Uterus (tissue), 4 donors: ENCODE measurements around the gene P2RY12. TPM values are rescaled to one million over a fixed set of nuclear protein-coding genes. Genes with fewer than 3 reads are reported as not detected.

Experiments
- DNase-seq, 2 donors: peaks; one replicate each; pipeline ENCODE4 v3.0.0-alpha.2; 2019 to 2020
- H3K27ac ChIP-seq, 2 donors: fragments of 200-600 bp; sonication (generic); 1 replicate in 1 of 2; 2 replicates in 1 of 2; pipeline ENCODE4 v1.5.1; 2016 to 2018
- H3K27me3 ChIP-seq, 2 donors: fragments of 200-600 bp; sonication (generic); one replicate each; pipeline ENCODE4 v1.5.1; 2018 to 2019; ENCODE audit warnings: control low read depth in 1 of 2
- H3K36me3 ChIP-seq, 2 donors: fragments of 200-600 bp; sonication (generic); one replicate each; pipeline ENCODE4 v1.5.1; 2019; ENCODE audit warnings: control low read depth in 1 of 2
- H3K4me1 ChIP-seq, 2 donors: fragments of 200-600 bp; sonication (generic); one replicate each; pipeline ENCODE4 v1.5.1; 2018 to 2019; ENCODE audit warnings: control low read depth in 1 of 2
- H3K4me3 ChIP-seq, 2 donors: fragments of 200-600 bp; sonication (generic); 1 replicate in 1 of 2; 2 replicates in 1 of 2; pipeline ENCODE4 v1.5.1; 2018 to 2019; ENCODE audit warnings: mild to moderate bottlenecking in 1 of 2
- H3K9me3 ChIP-seq, 2 donors: fragments of 200-600 bp; sonication (generic); one replicate each; pipeline ENCODE4 v1.5.1; 2019; ENCODE audit warnings: control low read depth in 1 of 2
- POLR2A ChIP-seq, 2 donors: fragments of 450-650 bp; IDR thresholded peaks; one replicate each; pipeline ENCODE4 v1.6.1; 2016; ENCODE audit warnings: antibody characterized with exemption in 2 of 2, mild to moderate bottlenecking in 1 of 2, moderate library complexity in 1 of 2
- intact Hi-C: fragments of 100-400 bp; cut with DNase I; formaldehyde crosslinking; loops from one replicate; pipeline ENCODE4 v1.15.1; 2023; ENCODE audit warnings: low total_unique reads
- total RNA-seq, 4 donors: library from RNA; depleted of rRNA in 3 of 4; stranded (reverse); fragments of >200 nt in 3 of 4; gene quantifications; one replicate each; pipeline versions ENCODE4 v1.1.0 to v1.2.4, GENCODE V29; 2014 to 2023
- TF ChIP-seq, protein P1 (sequence below), 4 experiments: fragments of 200-600 bp in 2 of 4; fragments of 450-650 bp in 2 of 4; sonication (generic) in 2 of 4; IDR thresholded peaks; one replicate each; pipeline ENCODE4 v1.5.1; 2016 to 2019; ENCODE audit warnings: antibody characterized with exemption in 4 of 4, mild to moderate bottlenecking in 2 of 4, moderate library complexity in 1 of 4
- donor health status: DM: yes; HTN: yes; CAD: no.

The P2RY12 gene
- total RNA-seq, 4 donors from 2014 or later: 0.95 to 6.2 (median 3.1) TPM; not detected in 1

DNA sequence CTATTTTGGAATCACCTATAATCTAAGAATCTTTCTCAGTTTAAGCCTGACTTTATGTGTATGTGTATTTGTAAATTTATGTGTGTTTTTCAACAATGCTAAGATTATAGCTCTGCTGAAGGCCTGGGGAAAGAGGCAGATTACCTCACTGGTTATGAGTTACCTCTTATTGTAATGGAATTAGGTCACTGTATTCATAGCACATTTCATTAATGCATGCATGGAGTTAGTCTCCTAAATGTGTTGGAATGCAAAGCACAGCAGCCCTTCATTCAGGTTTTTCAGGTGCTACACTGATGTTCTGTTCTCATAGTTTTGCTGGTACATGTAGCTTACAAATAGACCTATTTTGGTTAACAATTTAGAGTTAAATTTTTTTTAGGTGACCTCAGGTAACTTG lies 77.4 kb downstream of the P2RY12 start:
- TF ChIP-seq POLR2A (IDR thresholded peaks at IDR 0.05): no peak
- Histone ChIP-seq H3K4me3 (no peak overlapping the region), H3K9me3 (no peaks in the 10 kb centered on the region), H3K36me3 (no peaks in the 10 kb centered on the region), H3K4me1 (no peaks in the 10 kb centered on the region), H3K27ac (no peak overlapping the region), H3K27me3 (no peaks in the 10 kb centered on the region)
- no peak for DNase-seq
- intact Hi-C loops: no loop called here

DNA sequence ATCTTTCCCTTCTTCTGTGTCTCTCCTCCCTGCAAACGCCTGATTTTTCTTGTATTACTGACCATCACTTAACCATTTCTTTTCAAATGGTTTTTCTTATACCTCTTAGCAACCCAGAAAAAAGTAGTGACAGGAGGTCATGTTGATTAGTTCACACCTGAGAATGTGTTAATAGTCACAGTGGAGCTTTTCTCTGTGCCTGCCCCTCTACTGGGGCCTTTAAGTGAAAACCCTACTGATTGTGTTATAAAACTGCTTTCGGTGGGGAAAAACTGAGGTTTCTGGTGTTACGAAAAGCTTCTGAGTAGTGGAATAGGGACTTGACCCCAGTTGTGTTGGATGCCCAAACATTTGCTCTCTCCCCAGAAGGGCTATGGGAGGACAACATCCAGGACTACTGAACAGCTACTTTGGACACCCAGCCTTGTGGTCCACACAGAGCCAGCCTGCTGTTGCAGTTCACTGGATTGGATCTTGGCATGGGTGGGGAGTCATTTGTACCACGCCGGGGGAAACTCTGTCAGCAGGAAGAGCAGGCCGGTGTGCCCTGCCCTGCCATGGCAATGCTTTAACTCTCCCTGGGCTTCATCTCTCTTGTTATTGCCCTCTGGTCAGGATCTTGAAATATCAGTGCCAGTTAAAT lies 78.3 kb downstream of the P2RY12 start:
- intact Hi-C loops: no loop called here
- Histone ChIP-seq H3K27me3 (no peaks in the 10 kb centered on the region), H3K27ac (no peak overlapping the region), H3K4me3 (no peak overlapping the region), H3K36me3 (no peaks in the 10 kb centered on the region), H3K4me1 (no peaks in the 10 kb centered on the region), H3K9me3 (no peaks in the 10 kb centered on the region)
- TF ChIP-seq, protein P1, sequence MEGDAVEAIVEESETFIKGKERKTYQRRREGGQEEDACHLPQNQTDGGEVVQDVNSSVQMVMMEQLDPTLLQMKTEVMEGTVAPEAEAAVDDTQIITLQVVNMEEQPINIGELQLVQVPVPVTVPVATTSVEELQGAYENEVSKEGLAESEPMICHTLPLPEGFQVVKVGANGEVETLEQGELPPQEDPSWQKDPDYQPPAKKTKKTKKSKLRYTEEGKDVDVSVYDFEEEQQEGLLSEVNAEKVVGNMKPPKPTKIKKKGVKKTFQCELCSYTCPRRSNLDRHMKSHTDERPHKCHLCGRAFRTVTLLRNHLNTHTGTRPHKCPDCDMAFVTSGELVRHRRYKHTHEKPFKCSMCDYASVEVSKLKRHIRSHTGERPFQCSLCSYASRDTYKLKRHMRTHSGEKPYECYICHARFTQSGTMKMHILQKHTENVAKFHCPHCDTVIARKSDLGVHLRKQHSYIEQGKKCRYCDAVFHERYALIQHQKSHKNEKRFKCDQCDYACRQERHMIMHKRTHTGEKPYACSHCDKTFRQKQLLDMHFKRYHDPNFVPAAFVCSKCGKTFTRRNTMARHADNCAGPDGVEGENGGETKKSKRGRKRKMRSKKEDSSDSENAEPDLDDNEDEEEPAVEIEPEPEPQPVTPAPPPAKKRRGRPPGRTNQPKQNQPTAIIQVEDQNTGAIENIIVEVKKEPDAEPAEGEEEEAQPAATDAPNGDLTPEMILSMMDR (IDR thresholded peaks at IDR 0.05): no peak
- no peak for TF ChIP-seq POLR2A (IDR thresholded peaks at IDR 0.05)
- no peak for DNase-seq

DNA sequence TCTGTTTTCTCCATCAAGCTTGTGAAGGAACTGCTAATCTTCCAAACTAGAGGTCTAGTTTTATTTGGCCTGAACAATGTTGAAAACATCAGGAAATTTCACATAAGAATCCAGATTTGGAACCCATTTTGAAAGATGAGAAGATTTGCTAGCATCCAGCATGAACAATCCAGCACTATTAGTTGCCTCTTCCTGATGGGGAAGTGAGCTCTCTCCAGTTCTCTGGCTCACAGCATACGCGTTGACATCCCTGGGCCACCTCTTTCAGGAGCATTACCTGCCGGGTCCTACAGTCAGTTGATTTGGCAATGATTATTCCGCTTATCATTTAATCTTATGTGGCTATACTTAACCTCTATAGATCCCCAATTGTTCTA lies 78.8 kb downstream of the P2RY12 start:
- TF ChIP-seq, protein P1 (IDR thresholded peaks at IDR 0.05): no peak
- no peak for TF ChIP-seq POLR2A (IDR thresholded peaks at IDR 0.05)
- Histone ChIP-seq H3K27me3 (no peaks in the 10 kb centered on the region), H3K36me3 (no peaks in the 10 kb centered on the region), H3K27ac (peak overlapping the region in 1 of 2 donors; percentile 28), H3K4me1 (no peaks in the 10 kb centered on the region), H3K4me3 (no peak overlapping the region), H3K9me3 (no peaks in the 10 kb centered on the region)
- DNase-seq: no peak
- intact Hi-C loops: no loop called here

DNA sequence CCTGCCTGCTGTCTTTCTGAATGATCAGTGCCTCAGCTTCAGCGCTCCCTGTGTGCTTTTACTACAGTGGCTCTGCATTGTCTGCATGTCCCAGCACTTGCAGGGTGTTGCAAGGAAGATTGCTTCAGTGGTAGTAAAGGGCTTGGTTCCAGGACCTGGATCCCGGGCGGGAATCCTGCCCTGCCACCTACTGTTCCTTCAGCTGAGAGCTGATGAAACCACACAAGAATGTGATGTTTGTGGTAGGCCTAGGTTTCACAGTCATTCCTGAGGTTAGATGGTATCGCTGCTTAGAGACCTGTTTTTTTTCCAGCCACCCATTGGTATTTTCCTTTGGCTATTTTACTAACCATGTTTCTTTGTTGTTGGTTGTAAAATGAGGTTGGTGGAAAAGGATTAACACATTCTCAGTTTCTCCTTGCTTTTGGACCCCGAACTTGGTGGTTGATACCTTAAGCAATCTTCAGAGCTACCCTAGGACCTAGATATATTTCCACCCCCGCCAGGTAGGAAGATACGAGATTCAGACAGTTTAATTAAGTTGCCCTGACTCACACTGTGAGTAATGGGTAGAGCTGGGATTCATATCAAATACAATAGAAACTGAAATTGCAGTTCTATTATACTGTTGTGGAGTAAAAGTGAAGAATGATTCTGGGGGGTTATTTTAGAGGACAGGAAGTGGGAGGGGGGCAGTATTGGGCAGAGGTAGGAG lies 79.3 kb downstream of the P2RY12 start:
- Histone ChIP-seq H3K9me3 (no peaks in the 10 kb centered on the region), H3K4me1 (no peaks in the 10 kb centered on the region), H3K36me3 (no peaks in the 10 kb centered on the region), H3K27ac (peak overlapping the region in 1 of 2 donors; percentile 28), H3K27me3 (no peaks in the 10 kb centered on the region), H3K4me3 (no peak overlapping the region)
- peak; percentile 29 to 38 for DNase-seq
- TF ChIP-seq POLR2A (IDR thresholded peaks at IDR 0.05): no peak
- TF ChIP-seq, protein P1 (IDR thresholded peaks at IDR 0.05): no peak
- intact Hi-C loops: no loop called here

- no peaks in the 10 kb centered on the region for H3K36me3 ChIP-seq
- no peaks in the 10 kb centered on the region for H3K9me3 ChIP-seq
- H3K4me1 ChIP-seq: no peaks in the 10 kb centered on the region
- intact Hi-C loops: no loop called here
- TF ChIP-seq POLR2A (IDR thresholded peaks at IDR 0.05): no peak
- no peak overlapping the region for H3K4me3 ChIP-seq
- H3K27me3 ChIP-seq: no peaks in the 10 kb centered on the region
- DNase-seq: no peak
- H3K27ac ChIP-seq: no peak overlapping the region
Measured at GRCh38 chr3:151303751-151304150, 80.8 kb downstream of the P2RY12 start.

DNA sequence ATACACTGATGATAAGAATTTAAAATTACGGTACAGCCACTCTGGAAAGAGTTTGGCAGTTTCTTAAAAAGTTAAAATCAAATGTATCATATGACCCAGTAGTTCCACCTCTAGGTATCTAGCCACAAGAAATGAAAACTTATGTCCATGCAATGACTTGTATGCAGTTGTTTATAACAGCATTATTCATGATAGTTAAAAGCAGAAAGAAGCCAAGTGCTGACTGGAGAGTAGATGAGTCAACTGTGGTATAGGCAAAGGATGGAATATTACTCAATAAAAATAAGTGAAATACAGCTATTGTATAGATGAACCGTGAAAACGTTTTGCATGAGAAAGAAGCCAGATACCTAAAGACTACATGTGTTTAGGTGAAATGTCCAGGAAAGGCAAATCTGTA lies 82.8 kb downstream of the P2RY12 start:
- intact Hi-C loops: no loop called here
- H3K4me1 ChIP-seq: no peaks in the 10 kb centered on the region
- H3K27ac ChIP-seq: no peak overlapping the region
- H3K4me3 ChIP-seq: no peak overlapping the region
- no peaks in the 10 kb centered on the region for H3K27me3 ChIP-seq
- H3K36me3 ChIP-seq: no peaks in the 10 kb centered on the region
- no peak for TF ChIP-seq POLR2A (IDR thresholded peaks at IDR 0.05)
- TF ChIP-seq, protein P1 (IDR thresholded peaks at IDR 0.05): no peak
- DNase-seq: no peak
- no peaks in the 10 kb centered on the region for H3K9me3 ChIP-seq
